ENCODE data around the gene NKAPD1.
"Not testable (repeated sequence)": the region's sequence is repeated elsewhere in the genome, so short reads cannot be mapped to it uniquely, and the experiment has no call there.

NKAPD1 gene

DNA sequence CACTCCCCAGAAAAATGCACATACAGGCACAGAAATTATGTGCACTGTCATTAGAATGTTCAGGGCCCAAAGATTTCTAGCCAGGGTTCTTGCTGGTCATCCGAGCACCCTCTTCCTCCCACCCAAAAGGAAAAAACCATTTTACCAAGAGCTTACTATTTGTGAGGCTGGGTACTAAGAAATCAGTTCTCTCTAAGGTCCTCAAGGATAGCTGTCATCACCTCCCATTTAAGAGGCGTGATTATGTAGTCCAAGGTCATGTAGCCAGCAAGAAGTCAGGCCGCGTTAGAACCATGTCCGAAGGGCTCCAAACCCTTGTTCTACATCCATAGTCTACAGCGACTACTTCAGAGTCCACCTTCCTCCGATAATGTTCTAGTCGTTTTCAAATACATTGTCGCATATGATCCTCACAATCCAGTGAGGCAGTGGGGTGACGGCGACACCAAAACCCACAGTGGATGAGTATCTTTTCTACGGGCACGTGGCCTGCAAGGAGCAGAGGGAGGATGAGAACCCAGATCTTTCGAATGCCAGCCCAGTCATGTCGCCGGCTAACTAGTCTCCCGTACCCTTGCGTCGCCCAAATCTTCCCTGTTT, 11.8 kb downstream of the NKAPD1 start:
- DNase-seq (ENCODE audit: insufficient read length, low spot score) (peak; percentile 10), FAIRE-seq (no peak)

DNA sequence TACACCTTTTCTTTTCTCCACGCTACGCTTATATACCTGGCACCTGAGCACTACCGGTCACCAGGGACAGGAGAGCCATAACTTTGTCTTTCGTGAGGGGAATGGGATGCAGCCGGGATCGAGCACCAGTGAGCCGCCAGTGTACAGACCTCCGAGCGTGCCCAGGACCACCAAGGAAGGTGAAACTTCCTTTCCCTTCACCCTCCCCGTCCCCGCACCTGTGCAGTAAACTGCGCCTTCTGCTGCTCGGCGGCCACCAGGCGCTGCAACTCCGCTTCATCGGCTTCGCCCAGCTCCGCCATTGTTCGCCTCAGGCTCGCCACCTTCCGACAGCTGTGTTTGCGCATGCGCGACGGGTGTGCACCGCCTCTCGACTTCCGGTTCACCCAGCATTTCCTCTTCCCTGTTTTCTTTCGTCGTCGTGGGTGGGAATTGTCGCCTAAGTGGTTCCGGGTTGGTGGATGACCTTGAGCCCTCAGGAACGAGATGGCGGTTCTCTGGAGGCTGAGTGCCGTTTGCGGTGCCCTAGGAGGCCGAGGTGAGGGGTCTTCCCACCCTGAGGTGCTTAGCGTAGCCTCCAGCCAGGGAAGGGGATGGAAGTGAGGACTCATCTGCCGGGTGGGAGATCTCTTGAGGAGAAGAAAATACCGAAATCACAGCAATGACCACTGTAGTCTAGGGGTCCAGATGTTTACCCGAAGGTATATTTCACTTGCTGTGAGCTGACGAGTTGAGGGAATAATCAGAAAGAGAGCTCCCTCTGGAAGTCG, 12.5 kb downstream of the NKAPD1 start, which contains the start of the genes SDHD and TIMM8B:
TSS of gene SDHD (plus strand) at position 452 of the 770 bp plus-strand sequence. CDS start at position 487, 35 bp downstream.
TSS of gene TIMM8B (minus strand) at position 335 of the 770 bp plus-strand sequence. CDS start at position 302, 33 bp downstream.
- FAIRE-seq, result peak; percentile 89
- DNase-seq (ENCODE audit: insufficient read length, low spot score), result peak; percentile 81

DNA sequence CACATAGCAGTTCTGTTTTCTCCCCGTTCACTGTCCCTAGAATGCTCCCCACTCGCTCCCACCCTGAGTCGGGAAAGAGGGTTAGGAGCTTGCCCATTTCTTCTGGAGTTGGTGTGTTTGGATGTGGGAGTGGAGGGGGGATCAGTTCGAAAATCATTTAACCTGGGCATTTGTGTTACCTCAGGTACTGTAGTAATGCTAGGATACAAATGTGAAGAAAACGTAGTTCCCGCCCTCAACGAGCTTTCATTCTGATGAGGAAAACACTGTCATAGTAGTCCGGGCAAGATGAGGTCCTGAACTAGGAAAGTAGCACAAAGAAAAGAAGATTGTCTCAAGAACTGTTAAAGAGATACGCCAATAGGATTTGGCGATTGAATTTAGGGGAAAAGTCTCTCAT, 13.1 kb downstream of the NKAPD1 start:
- DNase-seq (ENCODE audit: insufficient read length, low spot score) (no peak), FAIRE-seq (no peak)

DNA sequence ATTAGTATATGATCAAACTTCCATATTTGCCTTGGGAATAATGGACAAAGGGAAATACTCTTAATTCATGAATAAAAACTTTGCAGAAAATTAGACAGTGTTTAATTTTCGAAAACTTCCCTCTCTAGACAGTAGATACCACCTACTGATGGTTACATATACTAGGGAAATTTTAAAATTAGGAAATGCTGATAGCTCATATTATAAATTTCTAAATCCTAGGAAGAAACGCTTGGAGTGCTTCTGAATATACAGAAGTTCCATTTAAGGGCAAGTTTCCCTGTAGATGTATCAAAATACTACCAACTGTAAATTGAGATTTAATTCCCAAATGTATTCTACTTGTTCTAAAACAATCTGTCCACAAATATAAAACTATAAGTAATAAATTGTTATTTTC, 21.2 kb downstream of the NKAPD1 start:
- FAIRE-seq; DNase-seq (ENCODE audit: insufficient read length, low spot score): not testable (repeated sequence)

DNA sequence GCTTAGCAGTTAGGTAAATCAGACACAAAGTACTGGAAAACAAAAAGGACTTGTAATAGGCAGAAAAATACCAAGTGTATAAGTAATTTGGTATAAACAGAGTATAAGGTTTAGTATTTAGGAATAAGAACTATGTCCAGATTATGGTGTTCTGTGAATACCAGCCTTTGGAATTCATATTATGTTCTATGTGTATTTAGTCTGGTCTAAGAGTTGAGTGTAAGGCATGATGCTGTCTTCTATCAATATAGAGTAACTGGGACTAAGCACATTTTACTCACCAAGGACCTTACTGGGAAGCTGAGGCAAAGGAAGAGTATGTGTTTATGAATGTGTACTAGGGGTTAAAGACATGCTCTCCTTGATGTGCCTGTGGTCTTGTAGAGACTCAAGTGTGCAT, 22.1 kb downstream of the NKAPD1 start:
- DNase-seq (ENCODE audit: insufficient read length, low spot score), result no peak
- FAIRE-seq, result no peak

DNA sequence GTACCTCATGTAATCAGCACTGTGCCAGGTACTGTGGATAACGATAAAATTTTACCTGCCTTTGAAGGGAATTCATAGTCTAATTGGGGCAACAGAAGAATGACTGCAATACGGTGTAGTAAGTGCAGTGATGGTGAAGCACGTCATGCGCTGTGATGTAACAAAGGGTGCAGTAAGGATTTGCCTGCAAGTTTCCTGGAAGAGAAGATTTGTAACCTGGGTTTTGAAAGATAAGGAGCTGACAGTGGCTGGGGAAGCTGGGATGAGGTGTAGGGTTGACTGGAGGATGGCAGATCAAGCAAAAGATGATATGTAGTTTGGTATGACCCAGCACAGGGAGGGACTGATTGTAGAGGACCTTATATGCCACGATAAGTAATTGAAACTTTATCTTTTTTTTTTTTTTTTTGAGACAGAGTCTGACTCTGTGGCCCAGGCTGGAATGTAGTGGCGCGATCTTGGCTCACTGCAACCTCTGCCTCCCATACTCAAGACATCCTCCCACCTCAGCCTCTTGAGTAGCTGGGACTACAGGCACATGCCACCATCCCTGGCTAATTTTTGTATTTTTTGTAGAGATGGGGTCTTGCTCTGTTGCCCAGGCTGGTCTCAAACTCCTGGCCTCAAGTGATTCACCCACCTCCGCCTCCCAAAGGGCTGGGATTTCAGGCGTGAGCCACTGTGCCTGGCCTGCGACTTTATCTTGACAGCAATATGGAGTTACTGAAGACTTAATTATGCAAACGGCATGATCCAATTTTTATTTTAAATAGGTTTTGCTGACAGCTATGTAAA, 23.8 kb downstream of the NKAPD1 start:
- no peak for DNase-seq (ENCODE audit: insufficient read length, low spot score)
- FAIRE-seq, result no peak

DNA sequence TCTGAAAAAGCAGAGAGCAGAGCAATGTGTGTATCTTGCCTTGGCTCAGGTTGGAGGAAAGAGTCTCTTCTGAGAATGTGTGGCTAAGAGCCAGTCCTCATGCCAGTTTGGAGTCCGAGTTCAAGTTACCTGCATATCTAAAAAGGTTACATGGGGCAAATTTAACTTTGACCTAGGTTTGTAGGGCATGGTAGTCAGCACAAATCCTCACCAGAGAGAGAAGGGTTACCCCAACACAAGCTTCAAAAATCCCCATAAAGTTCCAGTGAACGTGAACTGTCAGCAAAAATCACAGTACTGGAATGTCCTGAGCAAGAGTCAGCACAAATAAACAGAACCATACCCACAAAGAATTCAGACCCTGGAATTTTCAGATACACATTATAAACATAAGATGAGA, 26.4 kb downstream of the NKAPD1 start:
- DNase-seq (ENCODE audit: insufficient read length, low spot score) (no peak), FAIRE-seq (no peak)

DNA sequence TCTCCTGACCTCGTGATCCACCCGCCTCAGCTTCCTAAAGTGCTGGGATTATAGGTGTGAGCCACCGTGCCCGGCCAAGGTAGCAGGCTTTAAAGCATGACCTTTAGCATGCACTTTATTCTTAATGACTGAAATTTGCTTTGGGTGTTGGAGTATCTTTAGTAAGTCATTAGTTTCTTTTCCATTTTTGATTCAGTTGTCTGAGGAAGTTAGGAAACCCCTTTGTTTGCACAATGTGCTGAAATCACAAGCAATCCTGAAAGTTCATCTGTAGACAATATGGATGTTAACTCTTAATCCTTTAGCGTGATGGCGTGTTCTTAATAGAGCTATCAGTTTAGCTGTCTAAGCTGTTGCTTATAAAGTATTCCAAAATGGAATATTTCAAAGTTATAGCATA, 29.3 kb downstream of the NKAPD1 start:
- no peak for DNase-seq (ENCODE audit: insufficient read length, low spot score)
- no peak for FAIRE-seq

DNA sequence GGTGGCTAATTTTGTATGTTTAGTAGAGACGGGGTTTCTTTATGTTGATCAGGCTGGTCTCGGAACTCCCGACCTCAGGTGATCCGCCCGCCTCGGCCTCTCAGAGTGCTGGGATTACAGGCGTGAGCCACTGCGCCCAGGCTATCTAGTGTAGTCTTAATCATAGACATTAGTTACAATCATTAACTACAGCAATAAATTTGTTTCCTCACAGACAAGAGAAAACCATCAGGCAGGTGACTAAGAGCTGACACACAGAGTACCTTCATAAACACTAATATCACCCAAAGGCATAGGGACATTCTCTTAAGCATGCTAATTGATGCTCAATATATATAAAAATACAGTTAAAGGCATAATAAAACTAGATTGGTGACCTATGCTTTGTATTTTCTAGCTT, 32.0 kb downstream of the NKAPD1 start:
- FAIRE-seq, result no peak
- no peak for DNase-seq (ENCODE audit: insufficient read length, low spot score)

DNA sequence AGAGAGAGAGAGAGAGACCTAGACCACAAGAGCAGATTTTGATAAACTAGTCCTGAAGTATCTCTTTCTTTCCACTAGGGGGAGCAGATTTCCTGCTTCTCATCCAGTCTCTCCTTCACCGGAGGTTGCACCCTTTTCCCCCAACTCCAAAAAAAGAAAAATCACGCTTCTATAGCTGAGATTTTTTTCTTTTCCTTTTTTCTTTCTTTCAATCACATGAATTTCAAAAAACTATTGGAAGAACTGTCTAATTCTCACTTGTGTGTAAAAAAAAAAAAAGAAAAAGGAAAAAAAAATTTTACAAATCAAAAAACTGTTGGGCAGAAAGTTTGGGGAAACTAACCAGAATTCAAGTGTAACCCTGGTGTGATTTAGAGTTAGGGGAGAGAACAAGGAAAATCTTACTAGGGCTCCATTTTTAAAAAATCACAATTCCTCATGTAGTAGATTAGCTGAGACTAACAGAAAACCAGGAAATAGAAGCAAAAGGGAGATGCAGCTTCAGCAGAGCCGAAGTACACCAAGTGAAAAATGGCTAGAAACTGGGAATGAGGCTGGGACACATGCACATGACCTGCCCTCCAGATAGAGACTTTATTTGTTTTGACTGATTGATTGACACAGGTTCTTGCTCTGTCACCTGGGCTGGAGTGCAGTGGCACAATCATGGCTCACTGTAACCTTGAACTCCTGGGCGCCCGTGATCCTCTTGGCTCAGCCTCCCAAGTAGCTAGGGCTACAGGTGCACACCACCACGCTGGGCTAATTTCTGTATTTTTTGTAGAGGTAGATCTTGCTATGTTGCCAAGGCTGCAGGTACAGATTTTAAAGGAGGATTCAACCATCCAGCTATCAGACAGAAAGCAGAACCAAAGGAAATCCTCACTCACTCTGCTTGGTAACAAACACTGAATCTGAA, 39.7 kb downstream of the NKAPD1 start:
- DNase-seq (ENCODE audit: insufficient read length, low spot score), result peak; percentile 23

DNA sequence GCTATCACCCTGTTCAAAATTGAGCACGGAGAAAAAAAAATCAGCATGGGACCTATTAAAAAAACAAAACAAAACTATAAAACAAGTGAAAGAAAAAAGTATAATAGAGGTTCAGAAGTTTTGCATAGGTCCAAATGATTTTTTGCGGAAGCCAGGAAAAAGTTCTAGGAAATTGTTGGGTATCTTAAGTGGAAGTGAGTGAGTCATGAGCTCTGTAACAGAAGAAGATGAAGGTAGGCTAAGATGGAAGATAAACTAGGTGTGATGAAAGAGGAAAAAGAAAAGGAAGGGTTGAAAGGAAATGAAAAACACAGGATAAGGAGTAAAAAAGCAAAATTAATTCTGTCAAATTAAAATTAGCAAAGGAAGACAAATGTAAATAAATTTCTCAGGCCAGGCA, 40.4 kb downstream of the NKAPD1 start:
- no peak for FAIRE-seq
- DNase-seq (ENCODE audit: insufficient read length, low spot score), result no peak

More for the DNA sequence above, 39.7 kb downstream of the NKAPD1 start:
- FAIRE-seq, result peak; percentile 95

DNA sequence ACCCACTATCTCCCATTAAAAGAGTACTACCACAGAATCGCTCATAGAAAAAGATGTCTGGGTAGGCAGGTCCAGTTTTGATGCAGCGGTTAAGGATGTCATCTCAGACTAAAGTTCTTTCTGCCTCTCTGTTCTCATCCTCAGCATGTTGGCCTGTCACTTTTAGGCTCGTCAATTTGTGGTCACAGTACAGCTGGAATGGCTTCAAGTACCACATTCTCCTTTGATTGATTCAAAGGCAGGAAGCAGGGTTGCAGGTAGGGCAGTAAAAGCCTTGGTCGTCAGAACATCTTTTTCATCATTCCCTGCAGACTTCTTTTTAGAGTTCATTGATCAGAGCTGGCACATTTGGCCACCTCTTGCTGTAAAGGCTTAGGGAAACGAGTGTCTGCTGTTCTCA, 41.3 kb downstream of the NKAPD1 start:
- no peak for DNase-seq (ENCODE audit: insufficient read length, low spot score)
- FAIRE-seq, result no peak

DNA sequence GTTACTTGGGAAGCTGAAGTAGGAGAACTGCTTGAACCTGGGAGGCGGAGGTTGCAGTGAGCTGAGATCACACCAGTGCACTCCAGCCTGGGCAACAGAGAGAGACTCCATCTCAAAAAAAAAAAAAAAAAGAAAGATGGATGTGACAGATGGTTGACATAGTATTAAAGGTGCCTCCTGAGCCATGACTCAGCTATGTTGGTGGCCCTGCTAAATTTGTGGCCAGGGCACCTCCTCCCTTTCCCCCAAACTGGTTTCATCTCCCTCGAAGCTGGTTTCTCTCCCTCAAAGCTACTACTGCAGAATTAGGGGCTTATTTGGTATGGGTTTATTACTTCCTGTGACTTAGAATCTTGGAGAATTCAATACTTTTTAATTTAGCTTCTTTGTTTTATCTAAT, 44.1 kb downstream of the NKAPD1 start:
- DNase-seq (ENCODE audit: insufficient read length, low spot score) (no peak), FAIRE-seq (no peak)

DNA sequence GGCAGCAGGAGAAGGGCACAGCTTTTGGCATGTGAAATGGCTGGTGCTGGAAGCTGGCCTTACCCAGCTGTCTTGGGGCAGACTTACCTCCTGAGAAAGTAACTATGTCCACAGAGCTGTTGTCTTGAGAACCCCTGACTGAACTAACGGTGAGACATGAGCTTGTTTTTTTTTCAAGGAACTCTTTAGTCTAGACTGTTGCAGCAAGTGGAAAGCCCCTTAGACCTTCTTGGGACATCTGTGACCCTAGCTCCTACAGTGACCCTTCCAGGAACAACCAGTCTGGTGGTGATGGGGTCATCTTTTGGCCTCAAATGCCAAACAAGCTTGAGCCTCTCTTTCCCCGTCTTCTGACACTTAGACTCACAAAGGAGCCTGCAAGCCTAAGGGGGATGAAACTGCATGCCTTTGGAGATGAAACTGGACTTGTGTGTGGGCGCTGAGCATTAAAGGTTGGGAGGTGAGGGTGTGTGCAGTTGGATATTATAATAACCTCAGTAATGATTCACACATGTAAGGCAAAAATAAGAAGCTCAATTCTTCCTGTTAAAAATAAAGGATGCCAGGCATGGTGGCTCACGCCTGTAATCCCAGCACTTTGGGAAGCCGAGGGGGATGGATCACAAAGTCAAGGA, 48.0 kb downstream of the NKAPD1 start:
- FAIRE-seq, result no peak
- no peak for DNase-seq (ENCODE audit: insufficient read length, low spot score)

DNA sequence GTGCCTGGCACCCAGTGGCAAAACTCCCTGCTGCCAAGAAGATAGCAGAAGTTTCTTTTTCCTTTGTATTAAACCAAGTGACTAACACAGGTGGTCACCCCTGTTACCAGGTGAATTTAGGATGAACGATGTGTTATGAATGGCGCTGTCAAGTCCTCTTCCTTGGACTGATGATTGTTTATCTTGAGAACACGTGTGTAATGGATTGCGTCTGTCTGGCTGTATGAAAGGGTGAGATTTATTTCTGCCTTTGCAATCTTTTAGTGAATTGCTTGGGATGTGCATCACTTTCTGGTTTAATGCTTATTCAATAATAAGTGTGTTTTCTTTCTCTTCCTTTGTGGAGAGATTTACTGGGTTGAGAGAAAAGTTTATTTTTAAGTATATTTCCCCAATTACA, 49.0 kb downstream of the NKAPD1 start:
- no peak for FAIRE-seq
- DNase-seq (ENCODE audit: insufficient read length, low spot score), result no peak

DNA sequence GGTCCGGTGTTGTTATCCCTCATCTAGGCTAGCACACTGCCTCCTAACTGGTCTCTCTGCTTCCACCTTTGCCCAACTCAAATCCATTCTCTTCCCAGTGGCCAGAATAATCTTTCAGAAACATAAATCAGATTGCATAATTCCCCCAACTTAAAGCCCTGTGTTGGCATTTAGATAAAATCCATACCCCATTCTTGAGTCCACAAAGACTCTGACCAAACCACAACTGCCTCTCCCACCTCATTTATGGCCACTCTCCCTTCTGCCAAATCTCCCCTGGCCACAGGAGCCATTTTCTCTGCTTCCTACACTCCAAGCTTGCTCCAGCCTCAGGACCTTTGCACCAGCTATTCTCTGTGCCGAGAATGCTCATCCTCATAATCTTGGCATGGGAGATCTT, 53.0 kb downstream of the NKAPD1 start:
- no peak for FAIRE-seq
- no peak for DNase-seq (ENCODE audit: insufficient read length, low spot score)

DNA sequence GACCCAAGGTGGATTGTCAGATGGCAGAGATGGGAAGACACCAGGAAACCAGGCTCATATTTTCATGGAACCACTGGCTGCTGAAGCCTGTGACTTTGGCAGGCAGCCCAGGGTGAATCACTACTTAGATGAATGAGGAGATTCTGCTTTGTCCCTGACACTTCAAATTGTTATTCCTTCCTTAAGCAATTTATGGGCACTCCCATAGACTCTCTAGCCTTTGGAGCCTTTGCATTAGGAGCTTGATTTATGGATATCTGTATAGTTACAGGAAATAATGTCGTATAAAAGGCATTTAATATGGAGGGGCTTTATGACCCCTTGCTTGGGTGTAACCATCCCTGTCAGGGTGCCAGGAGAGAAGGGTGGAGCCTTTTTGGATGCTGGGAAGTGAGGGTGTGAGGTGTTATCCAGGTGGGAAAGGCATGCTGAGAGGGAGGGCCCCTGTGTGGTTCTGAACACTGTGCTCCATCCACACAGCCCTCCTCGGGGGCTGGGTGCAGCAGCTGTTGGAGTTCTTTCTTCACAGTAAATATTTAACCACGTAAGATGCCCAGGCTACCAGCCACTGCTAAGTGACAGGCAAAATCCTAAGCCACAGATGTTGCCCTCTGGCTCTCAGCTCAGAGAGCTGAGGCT, 54.5 kb downstream of the NKAPD1 start:
- FAIRE-seq (no peak), DNase-seq (ENCODE audit: insufficient read length, low spot score) (no peak)

DNA sequence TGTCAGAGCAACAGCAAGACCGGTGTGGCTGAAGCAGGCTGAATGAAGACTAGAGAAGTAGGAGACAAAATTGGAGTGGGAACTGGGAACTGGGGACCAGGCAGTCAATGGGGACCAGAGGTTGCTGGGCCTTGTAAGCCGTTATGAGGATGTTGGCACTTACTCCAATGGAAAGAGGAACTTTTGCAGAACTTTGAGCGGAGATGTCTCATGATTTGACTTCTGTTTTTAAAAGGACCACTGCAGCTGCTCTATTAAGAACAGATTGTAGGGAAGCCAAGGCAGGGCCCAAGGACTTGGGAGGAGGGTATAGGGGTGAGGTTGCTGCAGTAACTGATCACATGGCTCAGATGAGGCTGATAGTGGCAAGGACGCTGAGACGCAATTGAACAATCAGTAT, 55.6 kb downstream of the NKAPD1 start:
- DNase-seq (ENCODE audit: insufficient read length, low spot score) (no peak), FAIRE-seq (no peak)

DNA sequence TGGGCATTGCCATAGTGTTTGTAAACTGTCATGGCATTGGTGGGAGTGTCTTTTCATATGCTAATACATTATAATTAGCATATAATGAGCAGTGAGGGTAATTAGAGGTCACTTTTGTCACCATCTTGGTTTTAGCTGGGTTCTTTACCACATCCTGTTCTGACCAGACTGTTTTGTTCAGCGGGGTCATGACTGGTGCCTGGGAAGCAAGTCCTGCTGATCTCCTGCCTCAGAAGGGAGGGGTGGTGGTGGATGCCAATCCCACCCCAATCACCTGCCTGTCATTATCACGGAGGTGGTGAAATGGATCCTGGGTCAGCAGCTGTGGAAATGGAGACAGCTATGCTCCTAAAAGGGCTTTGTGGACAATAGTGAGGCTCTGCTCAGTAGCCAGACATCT, 58.6 kb downstream of the NKAPD1 start:
- DNase-seq (ENCODE audit: insufficient read length, low spot score), result no peak
- FAIRE-seq, result no peak

Data from GM19239 (cell line).